NCI-H1105 treated with DMSO at 0.1 percent for 48 hours (cell line): ENCODE measurements around the gene C1orf167.
A peak's percentile ranks its signal among the peaks of the same experiment; 100 is the strongest.
"Not testable (repeated sequence)": the region's sequence is repeated elsewhere in the genome, so short reads cannot be mapped to it uniquely, and the experiment has no call there.

ENCODE experiments used
- DNase-seq: peaks from one replicate; lab custom pipeline; 2025; lab: John Stamatoyannopoulos, UW

Gene C1orf167

GRCh38 chr1:11800391-11800755 lies 38.4 kb downstream of the C1orf167 start:
- no peak for DNase-seq

- no peak for DNase-seq
These were observed 38.9 kb downstream of the C1orf167 start for GRCh38 chr1:11800756-11801433.

GRCh38 chr1:11802616-11802972 lies 40.6 kb downstream of the C1orf167 start:
- no peak for DNase-seq

GRCh38 chr1:11802973-11803885 lies 41.2 kb downstream of the C1orf167 start:
- DNase-seq, result no peak

GRCh38 chr1:11803924-11804665 lies 42.1 kb downstream of the C1orf167 start:
- DNase-seq, result not testable (repeated sequence)

- peak; percentile 95 for DNase-seq
These were observed 42.9 kb downstream of the C1orf167 start for GRCh38 chr1:11804666-11805421.

GRCh38 chr1:11805422-11806306 lies 43.7 kb downstream of the C1orf167 start, which contains the start of the genes CLCN6 and MTHFR:
CLCN6 (plus strand) TSS chr1:11806191; CDS start chr1:11806263, 72 bp downstream.
MTHFR (minus strand) TSS chr1:11805964; CDS start chr1:11803116, 2,848 bp downstream.
- DNase-seq, result peak; percentile 99

- no peak for DNase-seq
These were observed 44.4 kb downstream of the C1orf167 start for GRCh38 chr1:11806307-11806936.

GRCh38 chr1:11807133-11807532 lies 45.1 kb downstream of the C1orf167 start:
- DNase-seq, result no peak

GRCh38 chr1:11813021-11813420 lies 51.0 kb downstream of the C1orf167 start:
- no peak for DNase-seq

- no peak for DNase-seq
These were observed 55.2 kb downstream of the C1orf167 start for GRCh38 chr1:11817192-11817591.

- no peak for DNase-seq
These were observed 60.1 kb downstream of the C1orf167 start for GRCh38 chr1:11822091-11822490.

GRCh38 chr1:11823366-11824137 lies 61.6 kb downstream of the C1orf167 start:
- no peak for DNase-seq

- DNase-seq, result no peak
These were observed 63.1 kb downstream of the C1orf167 start for GRCh38 chr1:11825131-11825530.

- no peak for DNase-seq
These were observed 65.0 kb downstream of the C1orf167 start for GRCh38 chr1:11826946-11827345.

- no peak for DNase-seq
These were observed 66.5 kb downstream of the C1orf167 start for GRCh38 chr1:11828511-11828910.

- no peak for DNase-seq
These were observed 70.1 kb downstream of the C1orf167 start for GRCh38 chr1:11831945-11832725.

GRCh38 chr1:11833497-11833896 lies 71.5 kb downstream of the C1orf167 start:
- no peak for DNase-seq

- DNase-seq, result no peak
These were observed 71.9 kb downstream of the C1orf167 start for GRCh38 chr1:11833900-11834299.
